HEK293 (cell line): ENCODE results near the gene OR2L13.
"Not testable (repeated sequence)": the region's sequence is repeated elsewhere in the genome, so short reads cannot be mapped to it uniquely, and the experiment has no call there.

Source experiments
- BCL11A ChIP-seq: fragments of 450-650 bp; formaldehyde crosslinking; IDR thresholded peaks from 2 replicates; pipeline ENCODE4 v1.5.1; 2016; ENCODE audit warnings: low read depth, missing biosample characterization, missing genetic modification characterization
- YY2 ChIP-seq: fragments of 450-650 bp; formaldehyde crosslinking; IDR thresholded peaks from 2 replicates; pipeline ENCODE4 v1.5.1; 2016; ENCODE audit warnings: missing biosample characterization, missing genetic modification characterization
- ZNF555 ChIP-seq: fragments of 450-650 bp; formaldehyde crosslinking; conservative IDR thresholded peaks from 2 replicates; pipeline ENCODE4 v1.5.1; 2017; ENCODE audit warnings: missing biosample characterization, mild to moderate bottlenecking, missing genetic modification characterization, inconsistent platforms
- TF ChIP-seq, protein P1 (sequence below): fragments of 450-650 bp; formaldehyde crosslinking; IDR thresholded peaks from 2 replicates; pipeline ENCODE4 v1.5.1; 2016; ENCODE audit warnings: missing biosample characterization, missing genetic modification characterization

- TF ChIP-seq YY2, BCL11A, ZNF555 (tag by site-specific recombination): not testable (repeated sequence)
- TF ChIP-seq, protein P1, sequence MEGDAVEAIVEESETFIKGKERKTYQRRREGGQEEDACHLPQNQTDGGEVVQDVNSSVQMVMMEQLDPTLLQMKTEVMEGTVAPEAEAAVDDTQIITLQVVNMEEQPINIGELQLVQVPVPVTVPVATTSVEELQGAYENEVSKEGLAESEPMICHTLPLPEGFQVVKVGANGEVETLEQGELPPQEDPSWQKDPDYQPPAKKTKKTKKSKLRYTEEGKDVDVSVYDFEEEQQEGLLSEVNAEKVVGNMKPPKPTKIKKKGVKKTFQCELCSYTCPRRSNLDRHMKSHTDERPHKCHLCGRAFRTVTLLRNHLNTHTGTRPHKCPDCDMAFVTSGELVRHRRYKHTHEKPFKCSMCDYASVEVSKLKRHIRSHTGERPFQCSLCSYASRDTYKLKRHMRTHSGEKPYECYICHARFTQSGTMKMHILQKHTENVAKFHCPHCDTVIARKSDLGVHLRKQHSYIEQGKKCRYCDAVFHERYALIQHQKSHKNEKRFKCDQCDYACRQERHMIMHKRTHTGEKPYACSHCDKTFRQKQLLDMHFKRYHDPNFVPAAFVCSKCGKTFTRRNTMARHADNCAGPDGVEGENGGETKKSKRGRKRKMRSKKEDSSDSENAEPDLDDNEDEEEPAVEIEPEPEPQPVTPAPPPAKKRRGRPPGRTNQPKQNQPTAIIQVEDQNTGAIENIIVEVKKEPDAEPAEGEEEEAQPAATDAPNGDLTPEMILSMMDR (tag by site-specific recombination), result not testable (repeated sequence)
Measured at GRCh38 chr1:248083864-248084263, 11.1 kb upstream of the OR2L13 start.
